Motor neuron (in vitro differentiated cells): ENCODE results near the gene CHD6. TPM values are rescaled to one million over a fixed set of nuclear protein-coding genes. Genes with fewer than 3 reads are reported as not detected.
A peak's percentile ranks its signal among the peaks of the same experiment; 100 is the strongest.

ENCODE experiments used
- ATAC-seq, 8 experiments: fragments of 200-7000 bp; cut with Tn5 transposase; replicated peaks in 6 of 8; 2 replicates each; pipeline ENCODE4 v1.8.0; 2021; ENCODE audit warnings: mild to moderate bottlenecking in 8 of 8, moderate library complexity in 8 of 8
- H3K27ac ChIP-seq, 2 donors: fragments of 250-450 bp; sonication (Bioruptor Pico); 2 replicates each; pipeline ENCODE4 v1.9.0; 2021; ENCODE audit warnings: antibody characterized with exemption in 2 of 2, mild to moderate bottlenecking in 2 of 2, moderate library complexity in 1 of 2
- H3K4me1 ChIP-seq, 2 donors: fragments of 250-450 bp; sonication (Bioruptor Pico); replicated peaks in 1 of 2; 2 replicates each; pipeline ENCODE4 v1.6.1; 2021; ENCODE audit warnings: antibody characterized with exemption in 2 of 2, mild to moderate bottlenecking in 2 of 2, moderate library complexity in 1 of 2
- H3K4me3 ChIP-seq, 5 donors: fragments of 250-450 bp; sonication (Bioruptor Pico); 2 replicates each; pipeline ENCODE4 v1.9.0; 2021; ENCODE audit warnings: antibody characterized with exemption in 5 of 5, mild to moderate bottlenecking in 5 of 5, moderate library complexity in 4 of 5
- WGBS, 10 experiments: fragments of 450-650 bp; shearing (Covaris generic); methylation state at CpG; one replicate each; pipeline ENCODE4 v1.0.0; 2022; 5-methylcytosine and 5-hydroxymethylcytosine counted together
- in situ Hi-C, 9 experiments: fragments of 400-800 bp; cut with MboI; loops; one replicate each; pipeline ENCODE4 v1.15.0; 2021; ENCODE audit warnings: low sequenced_read_pairs in 9 of 9, low pct_unique_long_range_greater_than_20kb in 2 of 9; ENCODE audit not compliant: unreplicated experiment in 9 of 9
- total RNA-seq, 8 experiments: library from RNA; unstranded; fragments of 300-600 nt; gene quantifications; 2 replicates each; pipeline versions ENCODE4 v1.2.3 to v1.2.4, GENCODE V29; 2022

The CHD6 gene
- total RNA-seq, 8 experiments from 2014 or later: 19.4 to 59.2 (median 37.5) TPM

GRCh38 chr20:41524980-41525613, 93.1 kb downstream of the CHD6 start:
- Histone ChIP-seq H3K27ac (no peak overlapping the region), H3K4me1 (peaks cover 5 to 10% of the 10 kb centered on the region in 2 donors), H3K4me3 (no peak overlapping the region)
- 55 to 100% (median 82%) methylated on average over 1 to 6 of the region's 6 CpGs; no CpG with 5 or more reads in 1 of the 10 experiments for WGBS, 10 experiments
- in situ Hi-C loops: no loop called here
- ATAC-seq: peak in 5 of 8 experiments; percentile 49 to 88 (median 70)

GRCh38 chr20:41523857-41524256, 94.3 kb downstream of the CHD6 start:
- in situ Hi-C loops: no loop called here
- Histone ChIP-seq H3K4me1 (peaks cover 5 to 10% of the 10 kb centered on the region in 2 donors), H3K27ac (no peak overlapping the region), H3K4me3 (no peak overlapping the region)
- no peak for ATAC-seq
- 86 to 100% (median 95%) methylated on average over 1 to 5 of the region's 5 CpGs for WGBS, 10 experiments

- in situ Hi-C loops: no loop called here
- WGBS, 10 experiments: 50 to 100% (median 90%) methylated on average over 1 to 2 of the region's 2 CpGs; no CpG with 5 or more reads in 1 of the 10 experiments
- Histone ChIP-seq H3K4me1 (peaks cover 0 to 20% of the 10 kb centered on the region in 2 donors), H3K27ac (no peak overlapping the region), H3K4me3 (no peak overlapping the region)
- ATAC-seq: no peak
Measured at GRCh38 chr20:41513829-41514228, 104.3 kb downstream of the CHD6 start.

- in situ Hi-C loops: no loop called here
- Histone ChIP-seq H3K4me3 (no peak overlapping the region), H3K27ac (no peak overlapping the region), H3K4me1 (peaks cover 0 to 20% of the 10 kb centered on the region in 2 donors)
- 36 to 100% (median 83%) methylated on average over 2 to 11 of the region's 11 CpGs; no CpG with 5 or more reads in 2 of the 10 experiments for WGBS, 10 experiments
- no peak for ATAC-seq
Measured at GRCh38 chr20:41512624-41513023, 105.6 kb downstream of the CHD6 start.

GRCh38 chr20:41510847-41511450, 107.2 kb downstream of the CHD6 start:
- in situ Hi-C loops: no loop called here
- Histone ChIP-seq H3K4me3 (no peak overlapping the region), H3K27ac (no peak overlapping the region), H3K4me1 (peaks cover 0 to 20% of the 10 kb centered on the region in 2 donors)
- 20 to 100% (median 58%) methylated on average over 1 to 5 of the region's 5 CpGs; no CpG with 5 or more reads in 2 of the 10 experiments for WGBS, 10 experiments
- ATAC-seq: peak in 3 of 8 experiments; percentile 65 to 91 (median 73)

- H3K4me3 ChIP-seq: no peak overlapping the region
- in situ Hi-C loops: no loop called here
- H3K4me1 ChIP-seq: peaks cover 0 to 20% of the 10 kb centered on the region in 2 donors
- 27 to 100% (median 71%) methylated on average over 1 to 7 of the region's 7 CpGs; no CpG with 5 or more reads in 1 of the 10 experiments for WGBS, 10 experiments
- H3K27ac ChIP-seq: no peak overlapping the region
- ATAC-seq: no peak
Measured at GRCh38 chr20:41510224-41510623, 108.0 kb downstream of the CHD6 start.

GRCh38 chr20:41509316-41510200, 108.6 kb downstream of the CHD6 start:
- ATAC-seq: peak in 1 of 8 experiments; percentile 68

GRCh38 chr20:41508335-41508734, 109.8 kb downstream of the CHD6 start:
- no peak overlapping the region for H3K4me3 ChIP-seq
- H3K4me1 ChIP-seq: peaks cover 0 to 20% of the 10 kb centered on the region in 2 donors
- 33 to 100% (median 77%) methylated on average over 1 to 6 of the region's 6 CpGs for WGBS, 10 experiments
- H3K27ac ChIP-seq: no peak overlapping the region
- in situ Hi-C loops: no loop called here
- ATAC-seq: peak in 1 of 8 experiments; percentile 26

More at GRCh38 chr20:41509316-41510200, 108.6 kb downstream of the CHD6 start:
- WGBS, 10 experiments: 53 to 82% (median 77%) methylated on average over 2 to 7 of the region's 9 CpGs; no CpG with 5 or more reads in 1 of the 10 experiments
- in situ Hi-C loops: no loop called here
- H3K27ac ChIP-seq: no peak overlapping the region
- peaks cover 0 to 20% of the 10 kb centered on the region in 2 donors for H3K4me1 ChIP-seq
- H3K4me3 ChIP-seq: no peak overlapping the region

- Histone ChIP-seq H3K4me1 (peaks cover 0 to 20% of the 10 kb centered on the region in 2 donors), H3K27ac (no peak overlapping the region), H3K4me3 (no peak overlapping the region)
- in situ Hi-C loops: no loop called here
- ATAC-seq: no peak
Measured at GRCh38 chr20:41507851-41508250, 110.3 kb downstream of the CHD6 start.

GRCh38 chr20:41507436-41507835, 110.7 kb downstream of the CHD6 start:
- in situ Hi-C loops: no loop called here
- Histone ChIP-seq H3K27ac (no peak overlapping the region), H3K4me3 (no peak overlapping the region), H3K4me1 (peaks cover 0 to 20% of the 10 kb centered on the region in 2 donors)
- ATAC-seq: no peak
- WGBS, 10 experiments: 57 to 100% (median 90%) methylated on average over 2 to 5 of the region's 5 CpGs

GRCh38 chr20:41506192-41506915, 111.8 kb downstream of the CHD6 start:
- Histone ChIP-seq H3K27ac (no peak overlapping the region), H3K4me1 (peaks cover 0 to 18% of the 10 kb centered on the region in 2 donors), H3K4me3 (no peak overlapping the region)
- ATAC-seq: no peak
- WGBS, 10 experiments: 84 to 100% (median 92%) methylated on average over 1 to 4 of the region's 4 CpGs
- in situ Hi-C loops: no loop called here

GRCh38 chr20:41505184-41505583, 113.0 kb downstream of the CHD6 start:
- H3K4me3 ChIP-seq: no peak overlapping the region
- in situ Hi-C loops: no loop called here
- no peak for ATAC-seq
- peaks cover 0 to 10% of the 10 kb centered on the region in 2 donors for H3K4me1 ChIP-seq
- WGBS, 10 experiments: 90 to 100% (median 95%) methylated on average over 3 to 7 of the region's 7 CpGs
- H3K27ac ChIP-seq: no peak overlapping the region
